Loucy (cell line): ENCODE results near the gene GABBR1.

Source experiments
- EZH2phosphoT487 ChIP-seq: fragments of 200-600 bp; IDR thresholded peaks from 2 replicates; pipeline ENCODE4 v1.6.1; 2018; ENCODE audit warnings: antibody characterized with exemption, mild to moderate bottlenecking, moderate library complexity, borderline replicate concordance
- TF ChIP-seq, protein P1 (sequence below): fragments of 200-600 bp; sonication (generic); conservative IDR thresholded peaks from 2 replicates; pipeline ENCODE4 v1.5.1; 2014; ENCODE audit warnings: mild to moderate bottlenecking, antibody characterized with exemption, low read length

DNA sequence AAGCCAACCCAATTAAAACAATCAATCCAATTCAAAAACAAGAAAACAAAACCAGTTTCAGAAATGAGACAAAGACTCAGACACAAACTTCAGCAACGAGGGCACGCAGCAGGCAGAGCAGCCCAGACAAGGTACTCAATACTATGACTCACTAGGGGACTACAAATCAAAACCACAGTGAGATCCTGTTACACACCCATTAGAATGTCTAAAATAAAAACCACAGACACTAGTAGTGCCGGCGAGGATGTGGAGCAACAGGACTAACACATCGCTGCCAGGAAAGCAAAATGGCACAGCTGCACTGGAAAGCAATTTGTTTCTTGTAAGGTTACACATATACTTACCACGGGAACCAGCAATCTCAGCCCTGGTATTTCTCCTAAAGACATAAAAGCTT lies 116.9 kb downstream of the GABBR1 start:
- TF ChIP-seq, protein P1, sequence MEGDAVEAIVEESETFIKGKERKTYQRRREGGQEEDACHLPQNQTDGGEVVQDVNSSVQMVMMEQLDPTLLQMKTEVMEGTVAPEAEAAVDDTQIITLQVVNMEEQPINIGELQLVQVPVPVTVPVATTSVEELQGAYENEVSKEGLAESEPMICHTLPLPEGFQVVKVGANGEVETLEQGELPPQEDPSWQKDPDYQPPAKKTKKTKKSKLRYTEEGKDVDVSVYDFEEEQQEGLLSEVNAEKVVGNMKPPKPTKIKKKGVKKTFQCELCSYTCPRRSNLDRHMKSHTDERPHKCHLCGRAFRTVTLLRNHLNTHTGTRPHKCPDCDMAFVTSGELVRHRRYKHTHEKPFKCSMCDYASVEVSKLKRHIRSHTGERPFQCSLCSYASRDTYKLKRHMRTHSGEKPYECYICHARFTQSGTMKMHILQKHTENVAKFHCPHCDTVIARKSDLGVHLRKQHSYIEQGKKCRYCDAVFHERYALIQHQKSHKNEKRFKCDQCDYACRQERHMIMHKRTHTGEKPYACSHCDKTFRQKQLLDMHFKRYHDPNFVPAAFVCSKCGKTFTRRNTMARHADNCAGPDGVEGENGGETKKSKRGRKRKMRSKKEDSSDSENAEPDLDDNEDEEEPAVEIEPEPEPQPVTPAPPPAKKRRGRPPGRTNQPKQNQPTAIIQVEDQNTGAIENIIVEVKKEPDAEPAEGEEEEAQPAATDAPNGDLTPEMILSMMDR, result no peak
- TF ChIP-seq EZH2phosphoT487, result no peak
